OCI-LY3 (cell line): Measurements from ENCODE around the gene MFSD12.

ENCODE experiments used
- CTCF ChIP-seq: fragments of 200-600, 300-600 bp; sonication (generic); IDR thresholded peaks from 2 replicates; pipeline ENCODE4 v1.5.1; 2014; ENCODE audit warnings: antibody characterized with exemption, low read length, low read depth
- EZH2phosphoT487 ChIP-seq: fragments of 200-600 bp; shearing (Covaris generic); IDR thresholded peaks from 2 replicates; pipeline ENCODE4 v1.6.1; 2018; ENCODE audit warnings: antibody characterized with exemption, mixed run types, low read depth

- no peak for TF ChIP-seq CTCF
- TF ChIP-seq EZH2phosphoT487, result no peak
These were observed 36.3 kb downstream of the MFSD12 start for GRCh38 chr19:3521104-3521445.
